IPS DF 19.7 (cell line): ENCODE data around the gene PHLPP1.
"Not testable (repeated sequence)": the region's sequence is repeated elsewhere in the genome, so short reads cannot be mapped to it uniquely, and the experiment has no call there.

Source experiments
- DNase-seq: peaks from one replicate; pipeline ENCODE4 v3.0.0-alpha.2; 2013; ENCODE audit warnings: low read depth, low spot score

The PHLPP1 gene

GRCh38 chr18:62717169-62717924 lies 2.0 kb downstream of the PHLPP1 start:
- DNase-seq, result no peak

- no peak for DNase-seq
Measured at GRCh38 chr18:62717925-62718800, 2.8 kb downstream of the PHLPP1 start.

- no peak for DNase-seq
Measured at GRCh38 chr18:62720048-62720447, 4.7 kb downstream of the PHLPP1 start.

GRCh38 chr18:62720766-62721613 lies 5.6 kb downstream of the PHLPP1 start:
- no peak for DNase-seq

GRCh38 chr18:62721839-62722795 lies 6.8 kb downstream of the PHLPP1 start:
- DNase-seq, result no peak

GRCh38 chr18:62723666-62724281 lies 8.4 kb downstream of the PHLPP1 start:
- DNase-seq, result no peak

GRCh38 chr18:62725896-62726295 lies 10.6 kb downstream of the PHLPP1 start:
- DNase-seq, result no peak

- no peak for DNase-seq
Measured at GRCh38 chr18:62728254-62728653, 12.9 kb downstream of the PHLPP1 start.

GRCh38 chr18:62729487-62730386 lies 14.4 kb downstream of the PHLPP1 start:
- DNase-seq, result no peak

- no peak for DNase-seq
Measured at GRCh38 chr18:62730941-62731340, 15.6 kb downstream of the PHLPP1 start.

GRCh38 chr18:62732617-62733016 lies 17.3 kb downstream of the PHLPP1 start:
- no peak for DNase-seq

GRCh38 chr18:62734290-62734689 lies 18.9 kb downstream of the PHLPP1 start:
- no peak for DNase-seq

- no peak for DNase-seq
Measured at GRCh38 chr18:62735387-62735786, 20.0 kb downstream of the PHLPP1 start.

- DNase-seq, result no peak
Measured at GRCh38 chr18:62736077-62736855, 20.9 kb downstream of the PHLPP1 start.

- DNase-seq, result no peak
Measured at GRCh38 chr18:62737241-62737873, 22.0 kb downstream of the PHLPP1 start.

- DNase-seq, result no peak
Measured at GRCh38 chr18:62738639-62739038, 23.3 kb downstream of the PHLPP1 start.

GRCh38 chr18:62739911-62740310 lies 24.6 kb downstream of the PHLPP1 start:
- DNase-seq, result no peak

- not testable (repeated sequence) for DNase-seq
Measured at GRCh38 chr18:62740650-62741049, 25.3 kb downstream of the PHLPP1 start.
